ENCODE measurements around the gene CD320.

The CD320 gene

GRCh38 chr19:8256276-8257051 lies 51.7 kb downstream of the CD320 start:
- no peak for TF ChIP-seq CTCF (IDR thresholded peaks at IDR 0.05; ENCODE audit: control extremely low read depth, extremely low read depth, low read depth, missing control alignments)
- DNase-seq (ENCODE audit: extremely low spot score): no peak
- POLR2A ChIA-PET: interaction anchor here (0.6 kb wide), 1 partner anchor 302 kb away, joined by 5 read pairs; no protein-coding TSS in a partner anchor
- CTCF ChIA-PET: interaction anchor here (1.4 to 3.2 kb wide), 3 partner anchors 11 to 312 kb away, joined by 3 to 10 read pairs (median 9); no protein-coding TSS in a partner anchor

- CTCF ChIA-PET: interaction anchor here (1.1 to 3.2 kb wide), 4 partner anchors 12 to 311 kb away, joined by 3 to 10 read pairs (median 6); no protein-coding TSS in a partner anchor
- TF ChIP-seq CTCF (IDR thresholded peaks at IDR 0.05; ENCODE audit: control extremely low read depth, extremely low read depth, low read depth, missing control alignments): no peak
- no peak for DNase-seq (ENCODE audit: extremely low spot score)
- POLR2A ChIA-PET: interaction anchor here (0.6 kb wide), 2 partner anchors 12 to 301 kb away, joined by 3 to 5 read pairs; no protein-coding TSS in a partner anchor
Measured at GRCh38 chr19:8255426-8256125, 52.6 kb downstream of the CD320 start.

DNA sequence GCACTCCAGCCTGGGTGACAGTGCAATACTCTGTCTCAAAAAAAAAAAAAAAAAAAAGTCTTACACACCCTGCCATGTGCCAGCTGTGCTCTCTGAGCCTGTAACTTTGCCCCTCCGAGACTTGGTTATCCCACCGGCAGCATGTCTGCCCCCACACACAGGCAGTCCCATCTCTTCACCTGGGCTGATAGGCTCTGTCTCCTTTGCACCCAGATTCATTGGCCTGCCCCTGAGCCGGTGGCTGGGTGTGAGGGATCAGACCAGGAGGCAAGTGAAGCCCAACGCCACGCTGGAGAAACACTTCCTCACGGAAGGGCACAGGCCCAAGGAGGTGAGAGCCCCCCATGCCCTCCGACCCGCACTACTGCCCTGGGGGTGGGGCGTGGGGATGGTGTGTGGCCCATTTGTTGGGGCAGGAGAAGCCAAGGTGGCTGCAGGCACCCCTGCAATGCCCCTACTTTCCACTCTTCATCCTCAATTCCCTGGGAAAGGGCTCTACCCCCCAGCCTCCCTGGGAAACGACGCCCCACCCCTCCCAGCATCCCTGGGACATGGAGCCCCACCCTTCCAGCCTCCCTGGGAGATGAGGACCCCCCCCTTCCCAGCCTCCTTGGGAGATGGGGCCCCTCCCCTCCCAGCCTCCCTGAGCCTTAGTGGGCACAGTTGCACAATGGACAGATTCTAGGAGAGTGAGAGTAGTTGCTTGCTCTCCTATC lies 53.7 kb downstream of the CD320 start:
- TF ChIP-seq CTCF (IDR thresholded peaks at IDR 0.05; ENCODE audit: control extremely low read depth, extremely low read depth, low read depth, missing control alignments): no peak
- ChIA-PET POLR2A (no interaction called here), CTCF (interaction anchor here (1.1 to 3.8 kb wide), 5 partner anchors 13 to 96 kb away, joined by 4 to 21 read pairs (median 9); no protein-coding TSS in a partner anchor)
- no peak for DNase-seq (ENCODE audit: extremely low spot score)

DNA sequence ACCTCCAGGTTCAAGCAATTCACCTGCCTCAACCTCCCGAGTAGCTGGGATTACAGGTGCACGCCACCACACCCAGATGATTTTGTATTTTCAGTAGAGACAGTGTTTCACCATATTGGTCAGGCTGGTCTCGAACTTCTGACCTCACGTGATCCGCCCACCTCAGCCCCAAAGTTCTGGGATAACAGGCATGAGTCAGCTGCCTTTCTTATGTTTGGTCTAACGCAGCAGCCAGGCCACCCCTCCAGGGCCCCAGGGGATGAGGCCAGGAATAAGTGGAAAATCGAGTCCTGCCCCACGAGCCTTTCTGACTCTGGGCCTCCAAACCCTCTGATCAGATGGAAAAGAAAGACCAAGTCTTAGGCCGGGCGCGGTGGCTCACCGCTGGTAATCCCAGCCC lies 54.5 kb downstream of the CD320 start:
- TF ChIP-seq CTCF (IDR thresholded peaks at IDR 0.05; ENCODE audit: control extremely low read depth, extremely low read depth, low read depth, missing control alignments): no peak
- DNase-seq (ENCODE audit: extremely low spot score): no peak
- ChIA-PET POLR2A (no interaction called here), CTCF (interaction anchor here (0.8 to 3.8 kb wide), 8 partner anchors 9 to 310 kb away, joined by 3 to 21 read pairs (median 5); no protein-coding TSS in a partner anchor)

DNA sequence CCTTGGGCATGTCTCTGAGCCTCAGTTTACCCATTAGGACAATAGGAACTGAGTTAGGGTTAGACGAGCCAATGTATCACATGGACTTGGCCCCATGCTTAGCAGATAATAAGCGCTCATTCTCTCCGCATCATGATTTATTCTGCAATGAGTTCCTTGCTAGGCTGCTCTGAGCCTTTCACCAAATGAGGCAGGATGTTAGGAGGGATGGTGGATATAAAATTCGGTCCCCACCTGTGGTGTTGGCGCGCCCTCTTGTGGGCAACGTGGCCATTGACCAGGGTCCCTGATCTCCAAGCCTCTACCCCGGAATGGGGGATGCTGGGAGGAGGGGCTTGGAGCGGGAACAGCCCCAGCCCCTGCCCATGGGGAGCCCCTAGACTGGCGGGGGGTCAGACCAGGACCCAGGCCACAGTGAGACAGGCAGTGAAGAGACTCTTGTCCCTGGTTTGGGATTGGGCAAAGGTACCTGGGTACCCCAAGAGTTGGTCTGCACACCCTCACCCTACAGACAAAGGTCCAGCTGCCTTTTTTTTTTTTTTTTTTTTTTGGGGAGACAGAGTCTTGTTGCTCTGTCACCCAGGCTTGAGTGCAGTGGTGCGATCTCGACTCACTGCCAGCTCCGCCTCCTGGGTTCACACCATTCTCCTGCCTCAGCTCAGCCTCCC lies 55.1 kb downstream of the CD320 start:
- peak; percentile 88 for DNase-seq (ENCODE audit: extremely low spot score)
- ChIA-PET CTCF (interaction anchor here (0.8 to 3.8 kb wide), 12 partner anchors 9 to 309 kb away, joined by 3 to 21 read pairs (median 5); no protein-coding TSS in a partner anchor), POLR2A (no interaction called here)
- TF ChIP-seq CTCF (IDR thresholded peaks at IDR 0.05; ENCODE audit: control extremely low read depth, extremely low read depth, low read depth, missing control alignments): peak; percentile 84

Data from GM10248 (cell line).